ENCODE data around the gene SNCB. TPM values are rescaled to one million over a fixed set of nuclear protein-coding genes. Genes with fewer than 3 reads are reported as not detected.

SNCB gene
- total RNA-seq, 1 experiment from 2014 or later: not detected

GRCh38 chr5:176597417-176598389, 32.6 kb downstream of the SNCB start:
- BruUV-seq (replicated peaks): no TSS peak
- Mint-ChIP-seq H3K4me1 (ENCODE audit: low read depth, unreplicated experiment) (peaks cover under 1% of the 10 kb centered on the region), H3K9me3 (ENCODE audit: low read depth, unreplicated experiment) (no peaks in the 10 kb centered on the region), H3K36me3 (ENCODE audit: insufficient read depth, unreplicated experiment) (no peaks in the 10 kb centered on the region), H3K4me3 (ENCODE audit: low read depth, unreplicated experiment) (no peak overlapping the region), H3K27ac (ENCODE audit: unreplicated experiment) (no peak overlapping the region), H3K27me3 (ENCODE audit: unreplicated experiment) (no peaks in the 10 kb centered on the region)
- DNase-seq: no peak
- no peak for TF ChIP-seq CTCF (IDR thresholded peaks at IDR 0.05; ENCODE audit: unreplicated experiment)
- CTCF ChIA-PET: no interaction called here
- intact Hi-C loops (cut with micrococcal nuclease; ENCODE audit: unreplicated experiment): no loop called here

GRCh38 chr5:176596689-176597416, 33.5 kb downstream of the SNCB start:
- no peaks in the 10 kb centered on the region for H3K36me3 Mint-ChIP-seq (ENCODE audit: insufficient read depth, unreplicated experiment)
- CTCF ChIA-PET: no interaction called here
- no peaks in the 10 kb centered on the region for H3K27me3 Mint-ChIP-seq (ENCODE audit: unreplicated experiment)
- intact Hi-C loops (cut with micrococcal nuclease; ENCODE audit: unreplicated experiment): no loop called here
- peak overlapping the region; percentile 29 for H3K4me3 Mint-ChIP-seq (ENCODE audit: low read depth, unreplicated experiment)
- no peaks in the 10 kb centered on the region for H3K4me1 Mint-ChIP-seq (ENCODE audit: low read depth, unreplicated experiment)
- H3K27ac Mint-ChIP-seq (ENCODE audit: unreplicated experiment): no peak overlapping the region
- no peaks in the 10 kb centered on the region for H3K9me3 Mint-ChIP-seq (ENCODE audit: low read depth, unreplicated experiment)
- BruUV-seq (replicated peaks): no TSS peak
- no peak for TF ChIP-seq CTCF (IDR thresholded peaks at IDR 0.05; ENCODE audit: unreplicated experiment)
- DNase-seq: peak; percentile 36

GRCh38 chr5:176596069-176596644, 34.2 kb downstream of the SNCB start:
- TF ChIP-seq CTCF (IDR thresholded peaks at IDR 0.05; ENCODE audit: unreplicated experiment): no peak
- CTCF ChIA-PET: interaction anchor here (0.6 kb wide), 1 partner anchor 347 kb away, joined by 3 read pairs; no protein-coding TSS in a partner anchor
- Mint-ChIP-seq H3K27me3 (ENCODE audit: unreplicated experiment) (no peaks in the 10 kb centered on the region), H3K4me1 (ENCODE audit: low read depth, unreplicated experiment) (no peaks in the 10 kb centered on the region), H3K4me3 (ENCODE audit: low read depth, unreplicated experiment) (peak overlapping the region; percentile 29), H3K27ac (ENCODE audit: unreplicated experiment) (no peak overlapping the region), H3K36me3 (ENCODE audit: insufficient read depth, unreplicated experiment) (no peaks in the 10 kb centered on the region), H3K9me3 (ENCODE audit: low read depth, unreplicated experiment) (no peaks in the 10 kb centered on the region)
- DNase-seq: no peak
- no TSS peak for BruUV-seq (replicated peaks)
- intact Hi-C loops (cut with micrococcal nuclease; ENCODE audit: unreplicated experiment): no loop called here

- Mint-ChIP-seq H3K4me1 (ENCODE audit: low read depth, unreplicated experiment) (no peaks in the 10 kb centered on the region), H3K9me3 (ENCODE audit: low read depth, unreplicated experiment) (no peaks in the 10 kb centered on the region), H3K36me3 (ENCODE audit: insufficient read depth, unreplicated experiment) (no peaks in the 10 kb centered on the region), H3K27ac (ENCODE audit: unreplicated experiment) (no peak overlapping the region), H3K4me3 (ENCODE audit: low read depth, unreplicated experiment) (no peak overlapping the region), H3K27me3 (ENCODE audit: unreplicated experiment) (no peaks in the 10 kb centered on the region)
- no TSS peak for BruUV-seq (replicated peaks)
- no peak for DNase-seq
- intact Hi-C loops (cut with micrococcal nuclease; ENCODE audit: unreplicated experiment): no loop called here
- no peak for TF ChIP-seq CTCF (IDR thresholded peaks at IDR 0.05; ENCODE audit: unreplicated experiment)
- CTCF ChIA-PET: interaction anchor here (0.6 kb wide), 1 partner anchor 346 kb away, joined by 3 read pairs; no protein-coding TSS in a partner anchor
These were observed 34.9 kb downstream of the SNCB start for GRCh38 chr5:176595386-176595943.

Data from Calu3 (cell line).